Neural crest cell (in vitro differentiated cells): Measurements from ENCODE around the gene C1QTNF8. TPM values are rescaled to one million over a fixed set of nuclear protein-coding genes. Genes with fewer than 3 reads are reported as not detected.
A peak's percentile ranks its signal among the peaks of the same experiment; 100 is the strongest.

Source experiments
- DNase-seq: peaks from one replicate; pipeline ENCODE4 v3.0.0; 2021; ENCODE audit warnings: low read depth, mixed read lengths, low spot score
- H3K27ac Mint-ChIP-seq: one replicate; pipeline ENCODE4 v1.8.0; 2021; ENCODE audit warnings: mild to moderate bottlenecking, mixed read lengths; ENCODE audit not compliant: unreplicated experiment
- H3K27me3 Mint-ChIP-seq: 2 replicates; pipeline ENCODE4 v1.8.0; 2021; ENCODE audit warnings: low read depth, mild to moderate bottlenecking, mixed read lengths
- H3K36me3 Mint-ChIP-seq: 2 replicates; pipeline ENCODE4 v1.8.0; 2021; ENCODE audit warnings: low read depth, mild to moderate bottlenecking, mixed read lengths
- H3K4me1 Mint-ChIP-seq: 2 replicates; pipeline ENCODE4 v1.8.0; 2021; ENCODE audit warnings: mixed read lengths
- H3K4me3 Mint-ChIP-seq: one replicate; pipeline ENCODE4 v1.8.0; 2021; ENCODE audit warnings: mild to moderate bottlenecking, mixed read lengths
- H3K9me3 Mint-ChIP-seq: 2 replicates; pipeline ENCODE4 v1.8.0; 2021; ENCODE audit warnings: mixed read lengths
- CTCF ChIP-seq: fragments of 200-600 bp; sonication (generic); conservative IDR thresholded peaks from 2 replicates; pipeline ENCODE4 v1.5.0; 2021; ENCODE audit warnings: antibody characterized with exemption, mild to moderate bottlenecking
- long read RNA-seq: library from polyadenylated mRNA; unstranded; transcript quantifications from one replicate; pipeline ENCODE4 v2.0.0, GENCODE V29; 2020
- total RNA-seq: library from RNA; stranded (reverse); gene quantifications from 2 replicates; pipeline ENCODE4 v1.2.1, GENCODE V29; 2021

C1QTNF8 gene
- total RNA-seq, result 0.19 and 0.30 TPM in 2 replicates
- long read RNA-seq, result 0 reads

GRCh38 chr16:1096169-1097082 is at the start of gene C1QTNF8:
Gene C1QTNF8 (minus strand): TSS chr16:1096244. CDS start chr16:1094922, 1,322 bp downstream.
- no peaks in the 10 kb centered on the region for H3K9me3 Mint-ChIP-seq
- H3K4me1 Mint-ChIP-seq, result peaks cover 5% of the 10 kb centered on the region
- no peaks in the 10 kb centered on the region for H3K27me3 Mint-ChIP-seq
- peaks cover 3% of the 10 kb centered on the region for H3K36me3 Mint-ChIP-seq
- no peak within 1 kb of the TSS for H3K27ac Mint-ChIP-seq
- DNase-seq, result no peak
- no peak for TF ChIP-seq CTCF
- no peak within 1 kb of the TSS for H3K4me3 Mint-ChIP-seq

- DNase-seq, result no peak
- Mint-ChIP-seq H3K4me3 (no peak overlapping the region), H3K27me3 (peaks cover 5% of the 10 kb centered on the region), H3K36me3 (no peaks in the 10 kb centered on the region), H3K9me3 (no peaks in the 10 kb centered on the region), H3K27ac (no peak overlapping the region), H3K4me1 (peaks cover 4% of the 10 kb centered on the region)
- no peak for TF ChIP-seq CTCF
These were observed 49.5 kb upstream of the C1QTNF8 start for GRCh38 chr16:1145383-1146100.

GRCh38 chr16:1144476-1145382 is 48.7 kb upstream of the C1QTNF8 start:
- Mint-ChIP-seq H3K27me3 (peaks cover 5% of the 10 kb centered on the region), H3K9me3 (no peaks in the 10 kb centered on the region), H3K27ac (no peak overlapping the region), H3K4me3 (no peak overlapping the region), H3K4me1 (peaks cover 4% of the 10 kb centered on the region), H3K36me3 (no peaks in the 10 kb centered on the region)
- DNase-seq, result no peak
- no peak for TF ChIP-seq CTCF

GRCh38 chr16:1143761-1144450 is 47.9 kb upstream of the C1QTNF8 start:
- Mint-ChIP-seq H3K9me3 (no peaks in the 10 kb centered on the region), H3K27ac (peak overlapping the region; percentile 82), H3K4me3 (no peak overlapping the region), H3K4me1 (peaks cover 4% of the 10 kb centered on the region), H3K36me3 (no peaks in the 10 kb centered on the region), H3K27me3 (peaks cover 2% of the 10 kb centered on the region)
- TF ChIP-seq CTCF, result no peak
- DNase-seq, result no peak
